ENCODE data around the gene RNPEPL1.
A peak's percentile ranks its signal among the peaks of the same experiment; 100 is the strongest.

Gene RNPEPL1

DNA sequence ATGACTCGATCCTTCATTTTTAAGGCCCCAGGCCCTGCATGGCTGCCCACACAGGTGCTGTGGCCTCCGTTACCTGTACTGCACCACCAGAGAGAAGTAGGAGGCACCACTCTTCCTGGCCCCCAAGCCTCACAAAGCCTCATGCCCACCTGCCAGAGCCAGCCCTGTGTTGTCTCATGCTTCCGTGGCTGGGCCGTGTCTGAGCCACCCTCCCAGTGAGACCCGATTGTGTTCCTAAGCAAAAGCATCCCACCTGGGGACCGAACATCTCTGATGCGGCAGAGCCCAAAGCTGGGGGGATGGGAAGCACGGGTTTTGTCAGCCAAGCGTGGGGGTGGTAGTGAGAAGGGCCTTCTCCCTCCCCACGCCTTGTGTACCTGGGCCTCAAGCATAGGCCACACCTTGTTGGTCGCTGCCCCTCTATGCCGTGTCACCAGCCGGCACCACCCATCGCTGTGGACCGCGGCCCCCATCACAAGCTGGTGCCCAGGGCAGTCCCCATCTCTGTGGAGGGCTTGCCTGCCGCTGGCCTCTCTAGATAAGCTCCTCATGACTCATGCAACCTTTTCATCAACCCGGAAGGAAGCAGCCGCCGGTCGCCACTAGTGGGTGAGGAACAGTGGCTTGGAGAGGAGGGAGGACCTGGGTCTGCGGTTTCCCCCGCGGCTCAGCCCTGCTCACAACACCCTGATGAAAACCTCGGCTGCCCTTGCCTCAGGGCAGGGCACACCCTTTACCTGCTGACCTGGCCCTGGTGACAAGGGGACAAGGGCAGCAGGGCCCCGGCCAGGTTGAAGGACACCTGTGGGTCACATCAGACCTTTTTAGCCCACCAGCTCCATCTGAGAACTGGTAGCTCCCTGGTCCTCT lies 2.7 kb upstream of the RNPEPL1 start:
- DNase-seq (ENCODE audit: low read depth in 2 of 2) = peak; percentile 75 to 82

GRCh38 chr2:240566203-240567136 lies 1.8 kb upstream of the RNPEPL1 start:
- peak; percentile 93 to 94 for DNase-seq (ENCODE audit: low read depth in 2 of 2)

GRCh38 chr2:240567137-240567871 lies 980 bp upstream of the RNPEPL1 start:
- no peak for DNase-seq (ENCODE audit: low read depth in 2 of 2)

GRCh38 chr2:240568678-240569522 lies 616 bp downstream of the RNPEPL1 start:
- no peak for DNase-seq (ENCODE audit: low read depth in 2 of 2)

GRCh38 chr2:240569523-240569997 lies 1.3 kb downstream of the RNPEPL1 start:
- DNase-seq (ENCODE audit: low read depth in 2 of 2) = no peak

DNA sequence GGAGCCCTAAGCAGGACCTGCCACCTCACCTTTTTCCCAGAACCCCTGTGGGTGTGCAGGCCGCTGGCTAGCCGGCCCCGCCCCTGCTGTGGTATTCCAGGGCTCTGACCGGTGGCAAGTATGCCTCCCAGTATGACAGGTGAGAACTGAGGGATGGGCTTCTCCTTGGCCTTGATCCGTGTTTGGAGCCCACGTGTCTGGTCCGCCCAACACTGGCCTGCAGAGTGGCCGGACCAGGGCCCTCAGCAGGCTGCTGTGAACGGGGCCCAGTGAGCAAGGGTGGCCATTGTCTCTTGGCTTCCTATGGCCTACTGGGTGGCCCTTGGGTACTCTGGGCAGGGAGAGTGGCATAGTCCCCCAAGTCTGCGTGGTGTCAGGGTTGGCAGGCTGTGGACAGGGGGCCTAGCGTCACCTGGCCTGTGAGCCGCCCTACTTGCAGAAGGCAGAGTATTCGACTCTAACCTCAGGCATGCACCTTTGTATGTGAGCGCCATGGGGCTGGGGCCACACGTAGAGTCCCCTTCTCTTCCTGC lies 1.8 kb downstream of the RNPEPL1 start:
- no peak for DNase-seq (ENCODE audit: low read depth in 2 of 2)

GRCh38 chr2:240570531-240571313 lies 2.4 kb downstream of the RNPEPL1 start:
- no peak for DNase-seq (ENCODE audit: low read depth in 2 of 2)

- no peak for DNase-seq (ENCODE audit: low read depth in 2 of 2)
Observed at GRCh38 chr2:240571314-240571973, 3.2 kb downstream of the RNPEPL1 start.

GRCh38 chr2:240572141-240573031 lies 4.1 kb downstream of the RNPEPL1 start:
- no peak for DNase-seq (ENCODE audit: low read depth in 2 of 2)

- DNase-seq (ENCODE audit: low read depth in 2 of 2) = no peak
Observed at GRCh38 chr2:240573071-240573515, 4.8 kb downstream of the RNPEPL1 start.

GRCh38 chr2:240573516-240574385 lies 5.5 kb downstream of the RNPEPL1 start:
- DNase-seq (ENCODE audit: low read depth in 2 of 2) = no peak

DNA sequence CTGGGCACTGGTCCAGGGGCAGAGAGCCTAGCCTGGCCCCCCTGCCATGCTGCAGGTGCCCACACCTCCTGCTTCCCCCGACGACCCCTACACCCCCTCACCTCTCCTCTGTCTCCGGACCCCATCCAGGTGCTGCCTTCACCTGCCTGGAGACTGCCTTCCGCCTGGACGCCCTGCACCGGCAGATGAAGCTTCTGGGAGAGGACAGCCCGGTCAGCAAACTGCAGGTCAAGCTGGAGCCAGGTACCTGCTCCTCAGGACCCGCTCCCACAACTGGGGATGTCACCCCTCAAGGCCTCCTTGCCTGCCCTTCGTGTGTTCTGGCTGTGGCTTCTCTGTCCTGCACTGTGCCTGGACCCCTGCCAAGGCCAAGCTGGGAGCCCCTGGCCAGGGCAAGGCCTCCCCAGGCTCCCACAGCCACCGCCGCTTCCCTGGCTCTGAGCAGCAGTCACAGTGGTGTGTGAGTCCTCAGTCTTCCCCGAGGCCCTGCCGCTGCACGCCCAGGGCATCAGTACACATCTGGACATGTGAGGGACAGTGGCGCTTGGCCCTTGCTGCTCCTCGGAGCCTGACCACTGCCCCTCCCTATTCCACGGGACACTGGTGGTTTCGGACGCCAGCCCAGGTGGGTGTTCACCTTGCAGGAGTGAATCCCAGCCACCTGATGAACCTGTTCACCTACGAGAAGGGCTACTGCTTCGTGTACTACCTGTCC lies 6.3 kb downstream of the RNPEPL1 start:
- no peak for DNase-seq (ENCODE audit: low read depth in 2 of 2)

DNA sequence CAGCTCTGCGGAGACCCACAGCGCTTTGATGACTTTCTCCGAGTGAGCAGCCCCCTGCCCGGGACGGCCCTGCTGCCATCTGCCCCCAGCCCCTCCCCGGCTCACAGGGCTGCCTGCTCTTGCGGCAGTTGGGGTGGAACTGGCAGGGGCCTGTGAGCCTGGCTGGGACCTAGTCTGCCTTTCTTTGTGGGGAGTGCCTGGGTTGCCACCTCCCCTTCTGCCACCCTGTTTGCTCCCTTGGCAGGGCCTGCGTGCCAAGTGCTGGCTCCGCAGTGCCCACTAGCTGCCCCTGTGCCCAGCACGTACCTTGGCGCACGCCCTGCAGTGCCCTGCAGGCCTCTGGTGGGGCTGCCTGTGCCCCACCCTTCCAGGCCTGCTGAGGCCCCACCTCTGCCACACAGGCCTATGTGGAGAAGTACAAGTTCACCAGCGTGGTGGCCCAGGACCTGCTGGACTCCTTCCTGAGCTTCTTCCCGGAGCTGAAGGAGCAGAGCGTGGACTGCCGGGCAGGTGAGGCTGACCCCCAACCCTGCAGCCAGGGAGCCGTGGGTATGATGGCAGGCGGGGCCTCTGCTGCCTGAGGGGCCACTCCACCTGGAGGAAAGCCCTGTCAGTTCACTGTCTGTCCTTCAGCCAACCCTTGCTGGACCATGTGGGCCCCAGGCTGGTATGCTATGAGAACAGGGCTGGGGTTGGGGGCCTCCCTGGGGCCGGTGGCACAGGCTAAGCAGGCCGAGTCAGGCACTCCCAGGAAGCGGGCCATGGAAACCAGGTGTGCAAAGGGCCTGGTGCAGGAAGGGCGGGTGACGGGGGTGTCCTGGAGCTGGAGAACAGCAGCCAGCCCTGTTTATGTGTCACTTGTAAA lies 7.0 kb downstream of the RNPEPL1 start:
- DNase-seq (ENCODE audit: low read depth in 2 of 2) = no peak

- no peak for DNase-seq (ENCODE audit: low read depth in 2 of 2)
Observed at GRCh38 chr2:240576036-240576435, 7.8 kb downstream of the RNPEPL1 start.

DNA sequence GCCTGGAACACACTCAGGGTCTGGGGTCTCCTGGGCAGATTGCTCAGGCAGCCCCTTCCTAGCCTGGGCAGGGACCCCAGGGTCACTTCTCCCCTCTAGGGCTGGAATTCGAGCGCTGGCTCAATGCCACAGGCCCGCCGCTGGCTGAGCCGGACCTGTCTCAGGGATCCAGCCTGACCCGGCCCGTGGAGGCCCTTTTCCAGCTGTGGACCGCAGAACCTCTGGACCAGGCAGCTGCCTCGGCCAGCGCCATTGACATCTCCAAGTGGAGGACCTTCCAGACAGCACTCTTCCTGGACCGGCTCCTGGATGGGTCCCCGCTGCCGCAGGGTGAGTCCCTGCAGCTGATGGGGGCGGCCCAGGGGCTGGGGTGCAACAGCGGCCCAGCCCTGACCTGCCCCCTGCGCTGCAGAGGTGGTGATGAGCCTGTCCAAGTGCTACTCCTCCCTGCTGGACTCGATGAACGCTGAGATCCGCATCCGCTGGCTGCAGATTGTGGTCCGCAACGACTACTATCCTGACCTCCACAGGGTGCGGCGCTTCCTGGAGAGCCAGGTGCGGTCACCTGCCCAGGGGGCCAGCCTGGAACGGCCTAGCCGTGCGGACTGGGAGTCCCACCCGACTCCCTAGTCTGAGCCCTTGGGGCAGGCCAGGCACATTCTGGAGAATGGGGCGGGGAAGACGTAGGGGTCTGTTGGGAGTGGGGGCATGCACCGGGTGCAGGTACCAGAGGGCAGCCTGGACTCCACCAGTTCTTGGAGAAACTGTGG lies 8.3 kb downstream of the RNPEPL1 start:
- DNase-seq (ENCODE audit: low read depth in 2 of 2) = no peak
